ENCODE measurements around the gene ADAM22. TPM values are rescaled to one million over a fixed set of nuclear protein-coding genes. Genes with fewer than 3 reads are reported as not detected.

ADAM22 gene
- total and polyA plus RNA-seq, 2 of the 4 experiments (the other 2 are of a cell fraction) = 0.03 to 0.18 TPM

GRCh38 chr7:87993269-87993668, 59.2 kb downstream of the ADAM22 start:
- H3K14ac ChIP-seq (replicated peaks; ENCODE audit: low read depth, low read length) = no peak overlapping the region
- H3K27ac ChIP-seq (ENCODE audit: insufficient read depth, low read length) = no peak overlapping the region
- no peak overlapping the region for H3K9ac ChIP-seq (ENCODE audit: low read depth, low read length)
- POLR2A ChIA-PET (ENCODE audit: unreplicated experiment) = no interaction called here
- no peak overlapping the region for H2AFZ ChIP-seq (replicated peaks; ENCODE audit: low read length, poor library complexity)
- no peaks in the 10 kb centered on the region for H3K9me1 ChIP-seq (ENCODE audit: insufficient read depth, low read length)
- H2BK15ac ChIP-seq (ENCODE audit: low read depth, low read length) = no peak overlapping the region
- BruUV-seq (replicated peaks) = no TSS peak
- H3K56ac ChIP-seq (ENCODE audit: extremely low read depth, insufficient read depth, low read length) = no peak overlapping the region
- no peak overlapping the region for H2AK5ac ChIP-seq (ENCODE audit: low read depth, low read length)
- no peak overlapping the region for H2BK5ac ChIP-seq (ENCODE audit: low read depth, low read length, poor library complexity, severe bottlenecking)
- H3K4me1 ChIP-seq (ENCODE audit: control insufficient read depth, insufficient read depth, low read length) = no peaks in the 10 kb centered on the region
- H2BK120ac ChIP-seq (ENCODE audit: low read depth, low read length) = no peak overlapping the region
- DNase-seq = no peak
- H4K20me1 ChIP-seq (ENCODE audit: insufficient read depth, low read length) = no peaks in the 10 kb centered on the region
- H4K5ac ChIP-seq (ENCODE audit: low read depth, low read length) = no peak overlapping the region
- intact Hi-C loops (cut with micrococcal nuclease) = no loop called here
- H2BK20ac ChIP-seq (ENCODE audit: low read depth, low read length) = no peak overlapping the region
- in situ Hi-C loops (cut with MboI; ENCODE audit: low sequenced_read_pairs) = no loop called here
- H3K4me3 ChIP-seq (ENCODE audit: insufficient read depth, low read depth, low read length) = no peak overlapping the region
- ATAC-seq (ENCODE audit: low read depth) = no peak
- no peak overlapping the region for H3K4me2 ChIP-seq (ENCODE audit: low read depth, low read length)
- H3K18ac ChIP-seq (ENCODE audit: low read depth, low read length) = no peak overlapping the region
- H3K23ac ChIP-seq (ENCODE audit: low read depth, low read length) = no peak overlapping the region
- no peak overlapping the region for H4K8ac ChIP-seq (ENCODE audit: low read depth in 2 of 2, low read length in 2 of 2)
- no peaks in the 10 kb centered on the region for H3K36me3 ChIP-seq (ENCODE audit: control insufficient read depth, insufficient read depth, low read length)
- TF ChIP-seq, protein P1, sequence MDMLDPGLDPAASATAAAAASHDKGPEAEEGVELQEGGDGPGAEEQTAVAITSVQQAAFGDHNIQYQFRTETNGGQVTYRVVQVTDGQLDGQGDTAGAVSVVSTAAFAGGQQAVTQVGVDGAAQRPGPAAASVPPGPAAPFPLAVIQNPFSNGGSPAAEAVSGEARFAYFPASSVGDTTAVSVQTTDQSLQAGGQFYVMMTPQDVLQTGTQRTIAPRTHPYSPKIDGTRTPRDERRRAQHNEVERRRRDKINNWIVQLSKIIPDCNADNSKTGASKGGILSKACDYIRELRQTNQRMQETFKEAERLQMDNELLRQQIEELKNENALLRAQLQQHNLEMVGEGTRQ (IDR thresholded peaks at IDR 0.05; ENCODE audit: low read depth, low read length) = no peak
- TF ChIP-seq, protein P2, sequence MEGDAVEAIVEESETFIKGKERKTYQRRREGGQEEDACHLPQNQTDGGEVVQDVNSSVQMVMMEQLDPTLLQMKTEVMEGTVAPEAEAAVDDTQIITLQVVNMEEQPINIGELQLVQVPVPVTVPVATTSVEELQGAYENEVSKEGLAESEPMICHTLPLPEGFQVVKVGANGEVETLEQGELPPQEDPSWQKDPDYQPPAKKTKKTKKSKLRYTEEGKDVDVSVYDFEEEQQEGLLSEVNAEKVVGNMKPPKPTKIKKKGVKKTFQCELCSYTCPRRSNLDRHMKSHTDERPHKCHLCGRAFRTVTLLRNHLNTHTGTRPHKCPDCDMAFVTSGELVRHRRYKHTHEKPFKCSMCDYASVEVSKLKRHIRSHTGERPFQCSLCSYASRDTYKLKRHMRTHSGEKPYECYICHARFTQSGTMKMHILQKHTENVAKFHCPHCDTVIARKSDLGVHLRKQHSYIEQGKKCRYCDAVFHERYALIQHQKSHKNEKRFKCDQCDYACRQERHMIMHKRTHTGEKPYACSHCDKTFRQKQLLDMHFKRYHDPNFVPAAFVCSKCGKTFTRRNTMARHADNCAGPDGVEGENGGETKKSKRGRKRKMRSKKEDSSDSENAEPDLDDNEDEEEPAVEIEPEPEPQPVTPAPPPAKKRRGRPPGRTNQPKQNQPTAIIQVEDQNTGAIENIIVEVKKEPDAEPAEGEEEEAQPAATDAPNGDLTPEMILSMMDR (conservative IDR thresholded peaks at IDR 0.05; ENCODE audit: low read depth, low read length) = no peak
- TF ChIP-seq CEBPB (IDR thresholded peaks at IDR 0.05; ENCODE audit: low read depth, low read length) (peak; percentile 57), POLR2A (IDR thresholded peaks at IDR 0.05; ENCODE audit: low read depth, low read length) (no peak)
- no peak overlapping the region for H3K4ac ChIP-seq (ENCODE audit: low read depth, low read length)
- CTCF ChIA-PET = interaction anchor here (0.6 kb wide), 1 partner anchor 72 kb away, joined by 3 read pairs; no protein-coding TSS in a partner anchor
- H3K9me3 ChIP-seq (ENCODE audit: control insufficient read depth, insufficient read depth, low read length) = no peaks in the 10 kb centered on the region
- no peak overlapping the region for H2AK9ac ChIP-seq (replicated peaks; ENCODE audit: low read depth, low read length, poor library complexity)
- dilution Hi-C loops (cut with HindIII; ENCODE audit: low sequenced_read_pairs, unreplicated experiment) = no loop called here
- no peaks in the 10 kb centered on the region for H3K27me3 ChIP-seq (ENCODE audit: control insufficient read depth, insufficient read depth, low read length)
- H3K79me1 ChIP-seq (ENCODE audit: low read depth in 1 of 2, low read length in 2 of 2) = no peaks in the 10 kb centered on the region
- no peak overlapping the region for H4K91ac ChIP-seq (ENCODE audit: insufficient read depth, low read depth, low read length)

Measured in IMR-90 (cell line).